Renal cortex interstitium (tissue), 11 donors: ENCODE measurements around the gene RNF220. TPM values are rescaled to one million over a fixed set of nuclear protein-coding genes. Genes with fewer than 3 reads are reported as not detected.

ENCODE experiments used
- DNase-seq, 11 donors: peaks; one replicate each; pipeline ENCODE4 v3.0.0-alpha.2; 2013; ENCODE audit warnings: low read depth in 9 of 11, low spot score in 4 of 11; ENCODE audit errors: extremely low read depth in 1 of 11
- polyA plus RNA-seq, 3 donors: library from polyadenylated mRNA; unstranded; fragments of 120-200 nt; gene quantifications; one replicate each; pipeline ENCODE4 v1.2.1, GENCODE V29; 2013; ENCODE audit not compliant: insufficient read length in 3 of 3

Gene RNF220
- polyA plus RNA-seq, 3 donors: 94.1 to 103 (median 102) TPM

DNA sequence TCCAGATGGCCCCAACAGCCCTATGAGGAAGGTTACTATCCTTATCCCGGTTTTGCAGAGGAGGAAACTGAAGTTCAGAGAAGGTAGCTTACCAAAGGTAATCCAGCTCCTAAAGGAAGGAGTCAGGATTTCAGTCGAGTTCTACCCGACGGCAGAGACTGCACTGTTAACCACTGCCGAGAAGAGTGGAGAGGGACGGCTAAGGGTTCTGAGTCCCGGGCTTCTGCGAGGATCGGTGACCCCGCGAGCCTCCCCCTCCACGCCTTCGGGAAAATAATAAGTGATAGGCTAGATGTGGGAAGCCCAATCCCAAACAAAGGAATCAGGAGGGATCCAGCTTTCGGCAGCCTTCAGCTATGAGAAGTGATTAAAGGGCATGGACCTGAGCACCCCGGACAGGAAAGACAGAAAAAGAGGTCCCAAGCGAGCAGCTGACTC lies 268.6 kb downstream of the RNF220 start:
- DNase-seq: peak in 1 of 11 donors; percentile 23

GRCh38 chr1:44674113-44675000 lies 269.3 kb downstream of the RNF220 start, which contains the start of the genes ARMH1 and TMEM53:
TSS of gene ARMH1 (plus strand) at chr1:44674714. CDS start at chr1:44689698, 14,984 bp downstream.
TSS of gene TMEM53 (minus strand) at chr1:44674481. CDS start at chr1:44674391, 90 bp downstream.
- peak; percentile 95 to 99 (median 98) for DNase-seq

- DNase-seq: no peak
Measured at GRCh38 chr1:44675186-44675585, 270.1 kb downstream of the RNF220 start.

DNA sequence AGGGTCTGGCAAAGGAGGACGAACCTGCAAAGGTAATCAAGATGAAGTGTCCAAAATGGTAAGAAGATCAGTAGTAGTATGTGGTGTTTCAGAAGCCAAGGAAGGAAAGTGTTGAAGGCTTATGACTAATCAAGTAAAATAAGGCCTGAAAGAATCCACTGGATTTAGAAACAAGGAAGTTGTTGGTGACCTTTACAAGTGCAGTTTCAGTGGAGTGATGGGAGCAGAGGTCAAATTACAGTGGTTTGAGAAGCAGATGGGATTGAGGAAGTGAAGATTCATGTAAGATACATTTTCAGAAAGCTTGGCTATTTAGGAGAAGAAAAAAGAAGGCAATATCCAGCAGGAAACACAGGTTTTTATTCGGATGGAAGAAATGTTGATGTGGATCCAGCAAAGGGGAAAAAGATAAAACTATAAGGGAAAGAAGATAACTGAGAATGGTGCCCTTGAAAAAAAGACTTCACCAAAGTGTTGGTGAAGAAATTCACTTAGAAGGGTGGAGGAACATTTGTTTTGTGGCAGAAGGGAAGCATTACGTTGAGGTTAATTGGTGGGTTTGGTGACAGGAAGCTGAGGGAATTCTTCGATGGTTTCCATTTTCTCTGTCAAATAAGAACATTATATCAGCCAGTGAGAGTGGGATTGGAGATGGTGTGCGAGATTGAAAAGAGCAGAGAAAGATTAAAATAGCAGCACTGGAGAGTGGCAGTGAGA lies 271.6 kb downstream of the RNF220 start:
- DNase-seq: no peak

- no peak for DNase-seq
Measured at GRCh38 chr1:44677201-44677766, 272.2 kb downstream of the RNF220 start.

DNA sequence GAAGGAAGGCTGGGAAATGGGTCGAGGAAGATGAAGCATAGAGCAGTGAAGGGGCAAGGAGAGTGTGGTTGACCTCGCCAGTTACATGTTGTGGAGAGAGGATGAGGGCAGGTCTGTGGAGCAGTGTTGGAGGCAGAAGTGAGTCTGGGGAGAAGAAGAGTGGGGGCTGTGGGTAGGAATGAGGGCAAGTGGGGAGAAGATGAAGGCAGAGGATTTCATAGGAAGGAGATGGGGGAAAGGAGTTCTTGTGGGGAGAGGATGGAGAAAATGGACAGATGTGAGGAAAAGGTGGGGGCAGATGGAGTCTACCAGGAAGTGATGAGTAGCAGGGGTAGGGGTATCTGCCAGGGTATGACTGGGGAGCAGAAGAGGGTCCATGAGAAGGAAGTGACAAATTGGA lies 273.1 kb downstream of the RNF220 start:
- no peak for DNase-seq

DNA sequence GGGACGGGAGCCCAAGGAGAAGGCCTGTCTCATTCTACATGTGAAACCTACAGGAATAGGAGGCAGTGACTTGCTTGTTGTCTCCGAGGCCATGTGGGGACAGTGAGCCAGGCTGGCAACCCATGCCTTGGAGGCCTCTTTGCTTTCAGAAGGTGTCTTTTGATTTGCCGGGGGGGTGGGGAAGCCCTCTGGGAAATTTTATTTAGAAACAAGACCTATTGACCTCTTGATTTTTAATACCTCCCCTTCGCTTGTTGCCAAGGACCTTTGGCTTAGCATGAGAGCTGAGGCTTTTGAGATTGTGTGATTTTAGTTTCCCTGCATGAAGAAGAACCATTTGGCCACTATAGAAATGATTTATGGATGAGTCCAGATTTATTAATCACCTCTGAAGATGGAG lies 273.6 kb downstream of the RNF220 start:
- DNase-seq: no peak

- no peak for DNase-seq
Measured at GRCh38 chr1:44679468-44679867, 274.4 kb downstream of the RNF220 start.

- no peak for DNase-seq
Measured at GRCh38 chr1:44681905-44682882, 277.1 kb downstream of the RNF220 start.

DNA sequence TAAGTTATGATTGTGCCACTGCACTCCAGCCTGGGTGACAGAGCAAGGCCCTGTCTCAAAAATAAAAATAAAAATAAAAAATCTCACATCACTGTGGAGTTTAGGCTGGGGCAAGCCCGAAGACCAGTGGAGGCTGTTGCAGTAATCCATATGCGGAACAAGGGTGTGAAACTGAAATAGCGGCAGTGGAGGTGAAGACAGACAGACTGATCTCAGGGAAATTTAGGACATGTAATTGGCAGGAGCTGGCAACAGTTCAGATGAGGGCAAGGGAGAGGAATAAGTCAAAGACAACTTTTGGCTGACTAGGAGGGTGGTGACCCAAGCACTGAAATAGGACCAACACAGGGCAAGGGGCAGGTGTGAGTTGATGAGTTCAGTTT lies 277.8 kb downstream of the RNF220 start:
- DNase-seq: no peak

DNA sequence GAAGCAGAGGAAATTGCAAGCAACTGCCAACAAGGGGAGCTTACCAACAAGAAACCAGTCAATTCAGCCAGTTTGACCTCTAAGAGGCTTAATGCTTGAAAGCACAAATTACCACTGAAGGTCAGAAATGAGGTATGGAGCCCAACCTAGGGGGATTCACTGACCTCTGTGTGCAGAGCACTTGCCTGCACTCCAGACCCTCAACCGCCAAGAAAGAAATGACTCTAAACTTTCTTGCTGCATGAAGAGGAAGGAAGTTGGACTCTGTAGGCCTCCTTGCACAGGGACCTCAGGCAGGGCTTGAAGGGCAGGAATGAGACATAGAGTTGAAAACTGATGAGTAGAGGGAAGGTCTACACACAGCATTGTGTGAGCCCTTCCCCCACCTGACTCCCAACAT lies 279.5 kb downstream of the RNF220 start:
- DNase-seq: no peak

GRCh38 chr1:44685218-44685617 lies 280.2 kb downstream of the RNF220 start:
- no peak for DNase-seq

DNA sequence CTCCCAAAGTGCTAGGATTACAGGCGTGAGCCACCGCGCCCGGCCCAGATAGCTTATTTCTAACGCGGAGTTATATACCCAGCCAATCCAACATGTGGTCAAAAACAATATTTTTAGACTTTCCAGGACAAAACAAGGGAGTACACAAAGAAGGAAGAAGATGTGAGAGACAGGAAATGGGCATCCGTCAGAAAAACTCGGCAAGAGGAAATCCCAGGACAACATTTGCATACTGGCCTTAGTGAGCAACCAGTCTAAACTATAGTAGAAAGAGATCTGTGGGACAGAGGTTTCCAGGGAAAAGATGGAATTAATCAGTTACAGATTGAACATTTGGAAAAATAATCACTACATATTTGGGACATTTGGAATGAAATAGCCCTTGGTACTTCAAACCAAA lies 280.8 kb downstream of the RNF220 start:
- no peak for DNase-seq

DNA sequence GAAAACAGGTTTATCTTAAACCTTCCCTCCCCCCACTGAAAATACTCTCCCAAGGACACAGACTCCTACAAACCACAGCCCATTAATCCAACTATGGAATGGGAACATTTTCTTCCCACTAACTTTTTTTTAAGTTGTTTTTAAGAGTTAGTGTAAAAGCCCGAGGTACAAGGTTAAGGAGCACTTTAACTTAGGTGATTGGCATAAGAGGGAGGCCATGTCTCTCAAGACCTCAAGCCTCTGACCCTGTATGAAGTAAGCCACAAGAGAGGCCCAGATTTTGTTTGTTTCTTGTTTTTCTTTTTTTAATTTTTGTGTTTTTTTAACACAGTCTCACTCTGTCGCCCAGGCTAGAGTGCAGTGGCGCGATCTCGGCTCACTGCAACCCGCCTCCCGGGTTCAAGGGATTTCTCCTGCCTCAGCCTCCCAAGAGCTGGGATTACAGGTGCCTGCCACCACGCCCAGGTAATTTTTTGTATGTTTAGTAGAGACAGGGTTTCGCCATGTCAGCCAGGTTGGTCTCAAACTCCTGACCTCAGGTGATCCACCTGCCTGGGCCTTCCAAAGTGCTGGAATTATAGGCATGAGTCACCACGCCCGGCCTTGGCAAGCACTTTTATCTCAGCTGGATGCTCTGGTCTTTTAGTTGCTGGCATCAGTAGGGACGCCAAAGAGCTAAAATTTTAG lies 283.8 kb downstream of the RNF220 start:
- no peak for DNase-seq

- DNase-seq: no peak
Measured at GRCh38 chr1:44689447-44689765, 284.4 kb downstream of the RNF220 start.

- DNase-seq: no peak
Measured at GRCh38 chr1:44693159-44693558, 288.1 kb downstream of the RNF220 start.

GRCh38 chr1:44693900-44694299 lies 288.8 kb downstream of the RNF220 start:
- DNase-seq: no peak

DNA sequence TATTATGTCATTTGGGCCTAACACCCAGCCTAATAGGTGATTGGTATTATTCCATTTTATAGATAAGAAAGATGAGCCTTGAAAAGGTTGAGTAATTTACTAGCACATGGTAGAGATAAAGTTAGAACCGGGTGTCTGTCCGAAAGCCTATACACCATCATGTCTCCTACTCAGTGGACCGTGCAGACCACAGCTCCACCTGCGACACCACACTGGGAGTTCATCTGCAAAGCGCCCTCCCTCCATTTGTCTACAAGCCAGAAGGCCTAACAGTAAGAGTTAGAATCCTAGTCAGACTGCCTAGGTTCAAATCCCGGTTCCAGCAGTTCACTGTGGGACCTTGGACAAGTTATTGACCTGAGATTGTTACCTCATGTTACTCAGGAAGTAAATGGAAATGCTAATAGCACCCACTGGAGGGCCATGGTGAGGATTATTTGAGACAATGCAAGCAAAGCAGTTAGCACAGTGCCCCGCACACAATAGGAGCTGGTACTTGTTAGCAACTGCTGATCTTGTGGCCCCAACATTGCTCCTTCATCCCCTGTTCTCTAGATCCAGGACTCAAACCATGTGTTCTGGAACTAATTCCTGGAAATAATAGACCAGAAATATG lies 289.9 kb downstream of the RNF220 start:
- DNase-seq: no peak
